HEK293T (cell line): ENCODE data around the gene BLCAP.
"Not testable (repeated sequence)": the region's sequence is repeated elsewhere in the genome, so short reads cannot be mapped to it uniquely, and the experiment has no call there.

ENCODE experiments used
- BHLHE40 ChIP-seq: fragments of 450-650 bp; IDR thresholded peaks from 2 replicates; pipeline ENCODE4 v1.6.1; 2016; ENCODE audit warnings: mild to moderate bottlenecking, moderate library complexity, borderline replicate concordance
- ELF4 ChIP-seq: fragments of 450-650 bp; IDR thresholded peaks from 2 replicates; pipeline ENCODE4 v1.6.1; 2017; ENCODE audit warnings: antibody characterized with exemption
- FOXA1 ChIP-seq: fragments of 450-650 bp; IDR thresholded peaks from 2 replicates; pipeline ENCODE4 v1.6.1; 2016; ENCODE audit warnings: mild to moderate bottlenecking
- FOXK2 ChIP-seq: fragments of 450-650 bp; IDR thresholded peaks from 2 replicates; pipeline ENCODE4 v1.6.1; 2016; ENCODE audit warnings: mild to moderate bottlenecking
- FOXM1 ChIP-seq: fragments of 450-650 bp; IDR thresholded peaks from 2 replicates; pipeline ENCODE4 v1.6.1; 2017; ENCODE audit warnings: mild to moderate bottlenecking, borderline replicate concordance
- HDGF ChIP-seq: fragments of 450-650 bp; IDR thresholded peaks from 2 replicates; pipeline ENCODE4 v1.6.1; 2017; ENCODE audit warnings: antibody characterized with exemption, borderline replicate concordance
- L3MBTL2 ChIP-seq: fragments of 450-650 bp; conservative IDR thresholded peaks from 2 replicates; pipeline ENCODE4 v1.6.1; 2016; ENCODE audit warnings: mild to moderate bottlenecking
- NFRKB ChIP-seq: fragments of 450-650 bp; IDR thresholded peaks from 2 replicates; pipeline ENCODE4 v1.6.1; 2016; ENCODE audit warnings: mild to moderate bottlenecking, moderate library complexity
- SP1 ChIP-seq: fragments of 450-650 bp; IDR thresholded peaks from 2 replicates; pipeline ENCODE4 v1.6.1; 2017
- SUZ12 ChIP-seq: fragments of 450-650 bp; IDR thresholded peaks from 2 replicates; pipeline ENCODE4 v1.6.1; 2016; ENCODE audit warnings: mild to moderate bottlenecking
- TARDBP ChIP-seq: fragments of 450-650 bp; IDR thresholded peaks from 2 replicates; pipeline ENCODE4 v1.6.1; 2016
- ZNF384 ChIP-seq: fragments of 450-650 bp; IDR thresholded peaks from 2 replicates; pipeline ENCODE4 v1.6.1; 2016
- TF ChIP-seq, protein P1 (sequence below): fragments of 450-650 bp; IDR thresholded peaks from 2 replicates; pipeline ENCODE4 v1.6.1; 2016

DNA sequence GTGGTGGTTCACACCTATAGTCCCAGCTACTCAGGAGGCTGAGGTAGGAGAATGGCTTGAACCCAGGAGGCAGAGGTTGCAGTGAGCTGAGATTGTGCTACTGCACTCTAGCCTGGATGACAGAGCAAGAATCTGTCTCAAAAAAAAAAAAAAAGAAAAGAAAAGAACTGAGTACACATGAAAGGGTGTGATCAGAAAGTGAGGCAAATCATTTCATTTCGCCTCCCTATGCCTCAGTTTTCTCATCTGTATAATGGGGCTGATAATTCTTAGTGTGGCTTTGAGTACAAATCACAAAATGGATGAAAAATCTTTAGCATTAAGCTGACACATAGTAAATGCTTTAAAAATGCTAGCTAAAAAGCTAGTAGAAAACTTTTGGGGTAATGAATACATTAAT, 13.2 kb upstream of the BLCAP start:
- not testable (repeated sequence) for TF ChIP-seq HDGF, FOXM1, FOXK2, TARDBP, FOXA1, SUZ12, BHLHE40, SP1, NFRKB, ZNF384, ELF4, L3MBTL2
- TF ChIP-seq, protein P1, sequence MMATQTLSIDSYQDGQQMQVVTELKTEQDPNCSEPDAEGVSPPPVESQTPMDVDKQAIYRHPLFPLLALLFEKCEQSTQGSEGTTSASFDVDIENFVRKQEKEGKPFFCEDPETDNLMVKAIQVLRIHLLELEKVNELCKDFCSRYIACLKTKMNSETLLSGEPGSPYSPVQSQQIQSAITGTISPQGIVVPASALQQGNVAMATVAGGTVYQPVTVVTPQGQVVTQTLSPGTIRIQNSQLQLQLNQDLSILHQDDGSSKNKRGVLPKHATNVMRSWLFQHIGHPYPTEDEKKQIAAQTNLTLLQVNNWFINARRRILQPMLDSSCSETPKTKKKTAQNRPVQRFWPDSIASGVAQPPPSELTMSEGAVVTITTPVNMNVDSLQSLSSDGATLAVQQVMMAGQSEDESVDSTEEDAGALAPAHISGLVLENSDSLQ, result not testable (repeated sequence)
